Heart left ventricle (tissue), 16 donors: ENCODE data around the gene LIMS2. TPM values are rescaled to one million over a fixed set of nuclear protein-coding genes. Genes with fewer than 3 reads are reported as not detected.

ENCODE experiments used
- ATAC-seq, 4 donors: fragments of 200-7000 bp; cut with Tn5 transposase; one replicate each; pipeline ENCODE4 v1.9.1; 2020 to 2022; ENCODE audit warnings: moderate library complexity in 4 of 4, mild to moderate bottlenecking in 3 of 4, moderate number of reproducible peaks in 1 of 4
- DNase-seq, 5 donors: peaks; one replicate each; pipeline ENCODE4 v3.0.0-alpha.2; 2020
- H3K27ac ChIP-seq, 12 donors: fragments of 200-600 bp; sonication (generic) in 4 of 12; one replicate each; pipeline versions ENCODE4 v1.5.0 to v1.8.0; 2016 to 2022; ENCODE audit warnings: mild to moderate bottlenecking in 2 of 12
- H3K27me3 ChIP-seq, 9 donors: fragments of 200-600 bp; sonication (generic) in 2 of 9; one replicate each; pipeline versions ENCODE4 v1.5.1 to v1.8.0; 2016 to 2022; ENCODE audit warnings: mild to moderate bottlenecking in 3 of 9
- H3K36me3 ChIP-seq, 9 donors: fragments of 200-600 bp; sonication (generic) in 2 of 9; one replicate each; pipeline versions ENCODE4 v1.5.0 to v1.8.0; 2018 to 2022; ENCODE audit warnings: mild to moderate bottlenecking in 2 of 9
- H3K4me1 ChIP-seq, 12 donors: fragments of 200-600 bp; sonication (generic) in 4 of 12; one replicate each; pipeline versions ENCODE4 v1.5.0 to v1.8.0; 2016 to 2022; ENCODE audit warnings: mild to moderate bottlenecking in 3 of 12
- H3K4me3 ChIP-seq, 12 donors: fragments of 200-600 bp; sonication (generic) in 4 of 12; one replicate each; pipeline versions ENCODE4 v1.5.0 to v1.8.0; 2017 to 2022; ENCODE audit warnings: mild to moderate bottlenecking in 9 of 12, moderate library complexity in 4 of 12
- H3K9me3 ChIP-seq, 12 donors: fragments of 200-600 bp; sonication (generic) in 4 of 12; one replicate each; pipeline versions ENCODE4 v1.5.0 to v1.8.0; 2016 to 2022; ENCODE audit warnings: mild to moderate bottlenecking in 1 of 12
- POLR2A ChIP-seq, 2 donors: fragments of 450-650 bp; IDR thresholded peaks; one replicate each; pipeline ENCODE4 v1.6.1; 2017; ENCODE audit warnings: antibody characterized with exemption in 2 of 2, mild to moderate bottlenecking in 2 of 2, moderate library complexity in 2 of 2
- WGBS, 4 donors: extraction: QIAGEN DNeasy Blood & Tissue Kit in 2 of 4; methylation state at CpG; one replicate each; pipeline versions ENCODE4 v1.1.5 to v1.1.7; 2013 to 2018; 5-methylcytosine and 5-hydroxymethylcytosine counted together
- intact Hi-C, 10 donors: fragments of 100-400 bp; cut with DNase I; formaldehyde crosslinking; loops; one replicate each; pipeline versions ENCODE4 v1.11.1 to v1.14.2; 2022
- polyA plus RNA-seq, 2 donors: library from polyadenylated mRNA; stranded (reverse); fragments of 200-250 nt; gene quantifications; one replicate each; pipeline ENCODE4 v1.2.3, GENCODE V29; 2013
- total RNA-seq, 9 donors: library from RNA; depleted of rRNA in 2 of 9; stranded (reverse); fragments of >200 nt in 2 of 9; fragmentation: NEBNext Ultra II Directional in 3 of 9; extraction: Animal tissue kit (Norgen Biotek cat#: 25700) in 3 of 9; gene quantifications; one replicate each; pipeline versions ENCODE4 v1.1.0 to v1.2.4, GENCODE V29; 2016 to 2023
- TF ChIP-seq, protein P1 (sequence below), 12 donors: fragments of 200-600 bp; sonication (generic) in 4 of 12; IDR thresholded peaks; one replicate each; pipeline versions ENCODE4 v1.5.0 to v1.8.0; 2018 to 2022; ENCODE audit warnings: antibody characterized with exemption in 12 of 12, mild to moderate bottlenecking in 5 of 12
- donor health status: ischemic (EF 13 %, LVEDD 7.1; RV severe dilation, severe dysfunction).
- donor health status: healthy with polysubstance abuse.
- donor health status: DM: no; HTN: yes; CAD: no.
- donor health status: DM: no; HTN: no; CAD: no.
- donor health status: ischemic (EF 25% LVEDD 6.9; RV normal size, moderate dysfunction).
- donor health status: ischemic (EF 25% LVEDD 5.7; RV mildly dilated, moderate dysfunction).
- donor health status: healthy.
- donor health status: DM: yes; HTN: yes; CAD: no.
- donor health status: ischemic (EF 35%, LVEDD 5.7; RV mildly dilated, moderate dysfunction).
- donor health status: nonischemic (EF 11% LVEDD 7.7; RV severe dilation, severe dysfunction).
- donor health status: DM: yes; HTN: yes; CAD: no.
- donor health status: PGD.
- donor health status: ischemic (EF 29% LVEDD 5.4; RV normal size, mild dysfunction).
- donor health status: nonischemic (EF 23%, LVEDD 6.1; RV moderate dilation, normal function).

LIMS2 gene
- total and polyA plus RNA-seq, 11 donors: 97.1 to 293 (median 158) TPM

DNA sequence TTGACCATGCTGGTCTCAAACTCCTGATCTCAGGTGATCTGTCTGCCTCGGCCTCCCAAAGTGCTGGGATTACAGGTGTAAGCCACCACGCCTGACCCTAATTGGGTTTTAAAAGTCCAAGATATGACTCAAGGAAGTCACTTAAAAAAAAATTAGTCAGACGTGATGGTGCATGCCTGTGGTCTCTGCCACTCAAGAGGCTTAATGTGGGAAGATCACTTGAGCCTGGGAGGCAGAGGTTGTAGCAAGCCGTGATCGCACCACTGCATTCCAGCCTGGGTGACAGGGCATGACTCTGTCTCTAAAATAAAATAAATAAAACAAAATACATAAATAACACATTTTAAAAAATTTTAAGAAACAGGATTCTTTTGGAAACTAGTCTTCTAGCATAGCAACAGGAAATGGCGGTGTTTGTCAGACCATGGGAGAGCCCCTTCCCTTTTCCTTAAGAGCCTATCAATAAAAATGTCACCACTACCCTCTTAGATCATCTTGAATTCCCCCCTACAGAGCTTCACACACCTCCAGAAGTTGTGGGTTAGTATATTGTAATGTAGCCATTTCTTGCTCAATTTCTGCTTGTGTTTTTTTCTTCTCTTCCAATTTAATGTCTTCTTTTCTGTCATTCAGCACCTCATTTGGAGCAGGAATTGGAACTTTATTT is 46.1 kb upstream of the LIMS2 start:
- H3K27me3 ChIP-seq: no peaks in the 10 kb centered on the region
- intact Hi-C loops: no loop called here
- peaks cover 0 to 31% (median 6%) of the 10 kb centered on the region in 12 donors for H3K4me1 ChIP-seq
- ATAC-seq (no peak), DNase-seq (no peak)
- H3K36me3 ChIP-seq: peaks cover 0 to 78% (median 64%) of the 10 kb centered on the region in 9 donors
- no peaks in the 10 kb centered on the region for H3K9me3 ChIP-seq
- 85 to 91% (median 88%) methylated on average over 6 of the region's 6 CpGs for WGBS, 4 donors
- TF ChIP-seq POLR2A (IDR thresholded peaks at IDR 0.05): no peak
- TF ChIP-seq, protein P1, sequence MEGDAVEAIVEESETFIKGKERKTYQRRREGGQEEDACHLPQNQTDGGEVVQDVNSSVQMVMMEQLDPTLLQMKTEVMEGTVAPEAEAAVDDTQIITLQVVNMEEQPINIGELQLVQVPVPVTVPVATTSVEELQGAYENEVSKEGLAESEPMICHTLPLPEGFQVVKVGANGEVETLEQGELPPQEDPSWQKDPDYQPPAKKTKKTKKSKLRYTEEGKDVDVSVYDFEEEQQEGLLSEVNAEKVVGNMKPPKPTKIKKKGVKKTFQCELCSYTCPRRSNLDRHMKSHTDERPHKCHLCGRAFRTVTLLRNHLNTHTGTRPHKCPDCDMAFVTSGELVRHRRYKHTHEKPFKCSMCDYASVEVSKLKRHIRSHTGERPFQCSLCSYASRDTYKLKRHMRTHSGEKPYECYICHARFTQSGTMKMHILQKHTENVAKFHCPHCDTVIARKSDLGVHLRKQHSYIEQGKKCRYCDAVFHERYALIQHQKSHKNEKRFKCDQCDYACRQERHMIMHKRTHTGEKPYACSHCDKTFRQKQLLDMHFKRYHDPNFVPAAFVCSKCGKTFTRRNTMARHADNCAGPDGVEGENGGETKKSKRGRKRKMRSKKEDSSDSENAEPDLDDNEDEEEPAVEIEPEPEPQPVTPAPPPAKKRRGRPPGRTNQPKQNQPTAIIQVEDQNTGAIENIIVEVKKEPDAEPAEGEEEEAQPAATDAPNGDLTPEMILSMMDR (IDR thresholded peaks at IDR 0.05): no peak
- peak overlapping the region in 8 of 12 donors; percentile 35 to 78 (median 66) for H3K27ac ChIP-seq
- H3K4me3 ChIP-seq: no peak overlapping the region

DNA sequence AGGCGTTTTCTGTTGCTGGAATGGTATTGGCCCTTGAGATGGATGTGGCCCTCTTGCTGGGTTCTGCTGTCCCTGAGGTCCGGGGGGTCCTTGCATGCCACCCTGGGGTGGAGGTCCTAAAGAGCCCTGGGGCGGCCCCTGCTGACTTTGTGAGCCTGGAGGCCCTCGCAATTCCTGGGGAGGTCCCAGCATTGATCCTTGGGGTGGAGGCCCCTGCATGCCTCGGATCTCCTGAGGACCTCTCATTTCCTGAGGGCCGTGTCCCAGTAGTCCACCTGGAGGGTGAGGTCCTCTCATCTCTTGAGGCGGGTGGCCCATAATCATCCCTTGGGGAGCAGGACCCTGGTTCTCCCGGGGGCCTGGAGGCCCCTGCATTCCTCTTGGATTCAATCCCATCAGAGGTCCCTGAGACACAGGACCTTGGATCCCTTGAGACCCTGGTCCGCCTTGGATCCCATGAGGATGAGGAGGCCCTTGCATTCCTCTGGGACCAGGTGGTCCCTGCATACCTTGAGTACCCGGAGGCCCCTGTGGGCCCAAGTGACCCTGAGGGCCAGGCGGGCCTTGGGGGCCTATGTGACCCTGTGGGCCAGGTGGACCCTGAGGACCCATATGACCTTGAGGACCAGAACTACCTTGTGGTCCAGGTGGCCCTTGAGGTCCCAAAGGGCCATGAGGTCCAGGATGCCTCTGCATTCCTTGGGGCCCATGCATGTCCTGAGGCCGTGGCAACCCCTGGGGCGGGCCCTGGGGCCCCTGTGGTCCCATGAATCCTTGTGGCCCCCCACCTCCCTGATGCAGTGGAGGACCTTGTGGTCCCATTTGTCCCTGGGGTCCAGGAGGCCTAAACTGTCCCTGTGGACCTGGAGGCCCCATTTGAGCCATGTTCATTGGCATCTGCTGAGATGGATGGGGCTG is 44.2 kb upstream of the LIMS2 start:
- H3K4me1 ChIP-seq: peaks cover 0 to 26% (median 3%) of the 10 kb centered on the region in 12 donors
- H3K4me3 ChIP-seq: no peak overlapping the region
- H3K27ac ChIP-seq: peak overlapping the region in 2 of 12 donors; percentile 9 to 12
- no peaks in the 10 kb centered on the region for H3K9me3 ChIP-seq
- DNase-seq (no peak), ATAC-seq (peak in 1 of 4 donors; percentile 30)
- intact Hi-C loops: no loop called here
- 90 to 97% (median 97%) methylated on average over 7 to 13 of the region's 13 CpGs for WGBS, 4 donors
- TF ChIP-seq, protein P1 (IDR thresholded peaks at IDR 0.05): no peak
- TF ChIP-seq POLR2A (IDR thresholded peaks at IDR 0.05): no peak
- no peaks in the 10 kb centered on the region for H3K27me3 ChIP-seq
- H3K36me3 ChIP-seq: peaks cover 0 to 88% (median 77%) of the 10 kb centered on the region in 9 donors

DNA sequence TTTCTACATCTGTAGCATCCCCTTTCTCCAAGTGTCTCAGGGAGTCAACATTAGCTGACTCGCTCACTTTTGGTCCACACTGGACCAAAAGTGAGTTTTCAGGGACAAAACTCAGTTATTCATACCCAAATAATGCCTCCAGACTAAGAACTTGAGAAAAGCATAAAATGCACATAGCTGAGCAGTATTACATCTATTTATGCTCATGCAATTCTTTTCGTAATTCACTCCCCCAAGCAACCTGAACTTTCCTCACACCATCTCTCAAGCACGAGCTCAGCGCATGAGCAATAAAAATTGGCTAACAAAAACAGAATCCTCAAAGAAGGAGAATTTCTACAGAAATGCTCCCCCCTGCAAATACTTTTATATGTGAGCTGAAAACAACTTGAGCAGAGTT is 42.9 kb upstream of the LIMS2 start:
- Histone ChIP-seq H3K36me3 (peaks cover 0 to 90% (median 77%) of the 10 kb centered on the region in 9 donors), H3K9me3 (no peaks in the 10 kb centered on the region), H3K4me1 (peaks cover 0 to 15% (median under 1%) of the 10 kb centered on the region in 12 donors), H3K4me3 (no peak overlapping the region), H3K27ac (no peak overlapping the region), H3K27me3 (no peaks in the 10 kb centered on the region)
- DNase-seq (no peak), ATAC-seq (no peak)
- 95 to 97% (median 96%) methylated on average over 4 of the region's 4 CpGs for WGBS, 4 donors
- intact Hi-C loops: no loop called here
- TF ChIP-seq, protein P1 (IDR thresholded peaks at IDR 0.05): no peak
- no peak for TF ChIP-seq POLR2A (IDR thresholded peaks at IDR 0.05)
